Stimulated activated CD4-positive, alpha-beta T cell treated with anti-CD3 and anti-CD28 coated beads, TNF-alpha, amount 100 ng/mL, for 1 hour (primary cell): ENCODE results near the gene SKOR2.

Experiments
- DNase-seq, 3 donors: peaks; one replicate each; pipeline ENCODE4 v3.0.0-alpha.2; 2020; ENCODE audit warnings: low read depth in 3 of 3, low spot score in 1 of 3

SKOR2 gene

GRCh38 chr18:47251289-47252120, at the start of gene SKOR2:
Gene SKOR2 (minus strand): TSS chr18:47251660. CDS start chr18:47249183, 2,477 bp downstream.
- no peak for DNase-seq

GRCh38 chr18:47296462-47296861, 45.0 kb upstream of the SKOR2 start:
- DNase-seq = no peak

- DNase-seq = no peak
These were observed 43.3 kb upstream of the SKOR2 start for GRCh38 chr18:47294801-47295200.

- DNase-seq = no peak
These were observed 37.3 kb upstream of the SKOR2 start for GRCh38 chr18:47288741-47289140.

- DNase-seq = no peak
These were observed 36.6 kb upstream of the SKOR2 start for GRCh38 chr18:47287911-47288585.

- DNase-seq = no peak
These were observed 35.4 kb upstream of the SKOR2 start for GRCh38 chr18:47286776-47287410.

GRCh38 chr18:47285456-47285855, 34.0 kb upstream of the SKOR2 start:
- no peak for DNase-seq

GRCh38 chr18:47284721-47285395, 33.4 kb upstream of the SKOR2 start:
- no peak for DNase-seq

- DNase-seq = no peak
These were observed 32.0 kb upstream of the SKOR2 start for GRCh38 chr18:47283476-47283875.

- no peak for DNase-seq
These were observed 28.7 kb upstream of the SKOR2 start for GRCh38 chr18:47280121-47280520.

GRCh38 chr18:47274961-47275360, 23.5 kb upstream of the SKOR2 start:
- no peak for DNase-seq

GRCh38 chr18:47265197-47265596, 13.7 kb upstream of the SKOR2 start:
- DNase-seq = no peak

- no peak for DNase-seq
These were observed 12.8 kb upstream of the SKOR2 start for GRCh38 chr18:47264308-47264700.

- DNase-seq = no peak
These were observed 12.2 kb upstream of the SKOR2 start for GRCh38 chr18:47263430-47264307.

- no peak for DNase-seq
These were observed 11.6 kb upstream of the SKOR2 start for GRCh38 chr18:47263150-47263429.

- DNase-seq = no peak
These were observed 11.1 kb upstream of the SKOR2 start for GRCh38 chr18:47262301-47263149.

GRCh38 chr18:47261902-47262300, 10.4 kb upstream of the SKOR2 start:
- no peak for DNase-seq

GRCh38 chr18:47260924-47261701, 9.7 kb upstream of the SKOR2 start:
- no peak for DNase-seq
